Activated T-helper 9 cell treated with anti-CD3 and anti-CD28 coated beads, Interleukin-2, amount 50 U/mL, for 16 hours (primary cell): ENCODE data around the gene SUN2.

ENCODE experiments used
- DNase-seq: peaks from one replicate; pipeline ENCODE4 v3.0.0-alpha.2; 2020; ENCODE audit warnings: low read depth

The SUN2 gene

DNA sequence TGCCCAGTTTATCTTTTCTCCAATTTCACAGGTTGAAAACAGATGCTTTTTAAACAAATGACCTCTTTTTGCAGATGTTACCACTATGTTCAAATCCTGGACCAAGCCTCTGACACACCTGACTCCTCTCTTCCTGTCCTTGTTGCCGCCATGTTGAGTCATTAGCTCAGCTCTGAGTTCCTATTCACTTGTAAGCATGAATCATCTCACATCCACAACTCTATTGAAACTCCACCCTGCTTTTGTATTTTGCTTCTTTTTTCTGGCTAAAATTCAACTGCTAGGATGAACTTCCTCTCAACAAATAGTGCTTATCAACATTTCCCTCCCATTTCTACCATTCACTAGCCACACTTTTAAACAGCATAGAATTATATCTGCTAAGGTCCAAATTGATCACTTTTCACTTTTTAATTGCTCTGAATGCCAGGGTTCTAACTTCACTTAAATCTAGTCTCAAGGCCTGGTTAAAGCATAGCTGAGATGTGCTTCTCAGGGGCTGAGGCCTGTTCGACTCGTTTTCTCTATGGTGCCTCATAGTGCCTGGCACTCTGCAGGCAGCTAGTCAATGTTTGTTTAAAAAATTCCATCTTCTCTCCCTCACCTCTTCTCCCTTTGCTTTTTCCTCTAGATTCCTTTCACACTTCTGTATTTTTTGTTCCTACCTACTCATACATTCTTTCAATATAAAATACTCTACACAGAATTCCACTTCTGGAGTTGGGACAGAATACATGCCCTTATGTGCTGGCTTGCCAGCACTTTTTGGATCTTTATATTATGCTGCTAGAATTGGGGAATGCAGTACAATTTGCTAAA, 59.0 kb downstream of the SUN2 start:
- no peak for DNase-seq

DNA sequence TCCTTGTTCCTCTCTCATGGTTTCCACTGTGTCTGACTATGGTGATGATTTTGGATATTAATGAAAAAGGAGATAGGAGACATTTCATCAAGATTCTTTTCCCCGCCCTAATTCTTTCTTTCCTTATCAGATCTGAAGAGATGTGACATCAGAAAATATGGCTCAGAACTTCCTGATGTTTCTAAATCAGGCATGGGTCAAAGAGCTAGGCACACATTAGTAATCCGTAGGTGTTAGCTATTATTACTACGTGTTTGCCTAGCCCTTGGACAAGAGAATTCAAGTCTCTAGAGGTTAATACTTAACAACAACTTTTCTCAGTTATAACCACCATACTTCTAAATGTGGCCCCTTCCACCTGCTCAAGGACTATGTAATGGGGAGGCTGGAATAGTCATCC, 60.9 kb downstream of the SUN2 start:
- no peak for DNase-seq

DNA sequence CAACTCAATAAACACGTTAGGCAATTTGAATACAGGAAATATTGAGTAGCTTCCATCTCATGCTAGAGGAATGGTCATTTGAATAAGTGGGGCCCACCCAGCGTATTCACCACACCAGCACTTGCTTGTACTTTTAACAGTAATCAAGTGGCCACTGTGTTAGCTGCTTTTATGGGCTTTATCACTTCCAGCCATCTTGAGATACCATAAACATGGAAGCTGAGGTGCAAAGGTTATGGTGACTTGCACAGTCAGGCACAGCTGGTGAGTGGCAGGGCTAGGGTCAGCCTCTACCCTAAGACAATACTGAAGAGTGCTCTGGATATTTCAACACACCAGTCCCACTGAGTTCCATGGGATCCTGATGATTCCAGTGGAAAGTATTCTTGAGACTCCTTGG, 61.7 kb downstream of the SUN2 start:
- no peak for DNase-seq

DNA sequence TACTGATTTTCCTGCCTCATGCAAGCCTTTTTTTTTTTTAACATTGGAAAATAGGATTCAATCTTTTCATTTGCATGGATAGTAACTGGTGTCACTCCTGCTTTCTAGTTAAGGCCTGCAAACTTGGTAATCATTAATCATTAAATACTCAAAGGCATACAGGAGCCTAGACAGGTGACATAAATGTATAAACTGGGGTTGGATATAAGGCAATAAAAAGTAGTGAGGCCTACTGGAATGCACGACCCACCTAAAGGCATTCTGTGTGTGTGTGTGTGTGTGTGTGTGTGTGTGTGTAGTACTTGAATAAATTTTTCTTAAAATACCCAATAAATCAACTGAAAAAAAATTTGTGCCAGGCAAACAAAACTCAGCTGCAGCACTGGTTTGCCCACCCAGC, 66.1 kb downstream of the SUN2 start:
- DNase-seq = no peak

DNA sequence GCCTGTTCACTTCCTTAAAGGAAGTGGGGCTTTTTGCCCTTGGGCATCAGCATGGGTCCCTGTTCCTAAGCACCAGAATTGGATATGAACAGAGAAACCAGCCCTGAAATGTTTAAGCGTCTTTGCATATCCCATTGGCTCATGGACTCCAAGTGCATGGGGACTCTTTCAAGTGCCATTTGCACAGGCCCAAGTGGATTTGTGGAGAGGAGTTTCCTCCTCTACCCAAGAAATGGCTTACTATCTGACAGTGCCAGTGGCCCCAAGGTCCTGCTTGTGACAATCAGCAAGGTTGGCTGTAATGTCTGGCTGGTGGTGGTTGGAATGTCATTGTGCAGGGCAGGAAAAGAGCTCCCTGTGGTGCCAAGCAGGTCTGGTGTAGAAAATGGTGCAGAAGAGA, 70.0 kb downstream of the SUN2 start:
- no peak for DNase-seq

DNA sequence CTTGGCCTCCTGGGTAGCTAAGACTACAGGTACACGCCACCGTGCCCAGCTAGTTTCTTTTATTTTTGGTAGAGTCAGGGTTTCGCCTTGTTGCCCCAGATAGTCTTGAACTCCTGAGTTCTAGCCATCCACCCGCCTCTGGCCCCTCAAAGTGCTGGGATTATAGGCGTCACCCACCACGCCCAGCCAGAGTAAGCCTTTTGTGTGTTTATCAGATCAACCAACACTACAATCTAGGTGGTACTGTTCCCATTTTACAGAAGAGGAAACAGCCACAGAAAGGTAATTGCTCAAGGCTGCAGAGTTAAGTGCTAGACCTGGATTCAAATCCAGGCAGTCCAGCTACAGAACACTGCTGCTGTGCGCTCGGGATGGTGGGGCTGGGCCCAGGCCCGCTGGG, 70.9 kb downstream of the SUN2 start:
- no peak for DNase-seq
